ENCODE measurements around the gene PCYOX1L. TPM values are rescaled to one million over a fixed set of nuclear protein-coding genes. Genes with fewer than 3 reads are reported as not detected.

Gene PCYOX1L
- total RNA-seq (2021; fragmentation: NEBNext Ultra II Directional; extraction: Animal tissue kit (Norgen Biotek cat#: 25700)), result 6.8 and 7.9 TPM in 2 replicates
- polyA plus RNA-seq (2011; rRNA removed), result 17.2 and 19.0 TPM in 2 replicates
- polyA plus RNA-seq (2011; cell fraction: cytosol; rRNA removed), result 14.6 TPM
- 26.8 TPM for polyA plus RNA-seq (2011; cell fraction: nucleus; rRNA removed)
- polyA plus RNA-seq (2012, experiment 1 of 2), result 8.6 to 13.2 TPM (median 10.8 TPM) in 4 replicates
- 5.0 TPM for polyA plus RNA-seq (2012, experiment 2 of 2)
- polyA plus RNA-seq (2013, experiment 1 of 2), result 15.8 TPM
- polyA plus RNA-seq (2013, experiment 2 of 2), result 16.5 TPM
- polyA minus RNA-seq (2011; rRNA and poly(A)+ RNA removed), result 13.5 and 14.2 TPM in 2 replicates
- polyA minus RNA-seq (2011; cell fraction: cytosol; rRNA and poly(A)+ RNA removed), result 6.1 TPM
- polyA minus RNA-seq (2011; cell fraction: nucleus; rRNA and poly(A)+ RNA removed), result 10.8 TPM
- long read RNA-seq, experiment 1, full-length matches to known transcripts, result 5 of 9 reads
- long read RNA-seq, experiment 1, partial matches to known transcripts, result 2 of 9 reads
- long read RNA-seq, experiment 1, other reads (novel, unspliced or antisense), result 2 of 9 reads
- long read RNA-seq, experiment 2, result 0 reads

GRCh38 chr5:149357370-149358293 is at the start of gene PCYOX1L:
PCYOX1L (plus strand) TSS chr5:149358046; CDS start chr5:149358069, 23 bp downstream.
- no peak within 1 kb of the TSS; the same call in 1 of the 2 replicates for H2BK5ac ChIP-seq (ENCODE audit: low read depth, low read length)
- peak within 1 kb of the TSS; percentile 74; the same call in 1 of the 2 replicates for H4K8ac ChIP-seq (ENCODE audit: extremely low read depth, insufficient read depth, low read length)
- no peaks in the 10 kb centered on the region for H3K9me3 ChIP-seq (ENCODE audit: insufficient read depth in 2 of 2, low read depth in 1 of 2, low read length in 1 of 2)
- no peak within 1 kb of the TSS for H2AK5ac ChIP-seq (ENCODE audit: low read depth, low read length)
- 6% methylated on average over 32 of the region's 61 CpGs; no CpG with 5 or more reads in 1 of the 2 experiments for WGBS, 2 experiments (ENCODE audit: extremely low coverage in 1 of 2, insufficient coverage in 1 of 2, insufficient read length in 1 of 2, insufficient replicate concordance in 2 of 2, low coverage in 1 of 2, low lambda C conversion rate in 2 of 2, missing lambda C conversion rate in 1 of 2)
- peak within 1 kb of the TSS; percentile 78 for H3K18ac ChIP-seq (ENCODE audit: extremely low read depth, low read length)
- peak within 1 kb of the TSS; percentile 76 for H2AFZ ChIP-seq (ENCODE audit: low read length)
- no peaks in the 10 kb centered on the region; a peak in 1 of 7 replicates for H3K27me3 ChIP-seq (replicated peaks in 1 of 4; ENCODE audit: control insufficient read depth in 3 of 4, extremely low read depth in 1 of 4, insufficient read depth in 3 of 4, low read length in 3 of 4)
- no peak within 1 kb of the TSS for H3K27ac ChIP-seq (ENCODE audit: low read depth, low read length)
- no peak within 1 kb of the TSS for H2BK20ac ChIP-seq (ENCODE audit: low read length)
- no peak within 1 kb of the TSS for H2BK12ac ChIP-seq (ENCODE audit: low read depth, low read length)
- no peak for FAIRE-seq
- H3K14ac ChIP-seq (ENCODE audit: insufficient read length), result no peak within 1 kb of the TSS
- H3K79me2 ChIP-seq (ENCODE audit: control insufficient read depth in 1 of 2, insufficient read depth in 2 of 2, low read length in 2 of 2), result peaks cover 0 to 6% of the 10 kb centered on the region in 2 experiments; a peak in 1 of 4 replicates
- peak within 1 kb of the TSS; percentile 24 for H3K56ac ChIP-seq (replicated peaks; ENCODE audit: insufficient read length, low read depth, low read length)
- peak within 1 kb of the TSS; percentile 21 for H2BK120ac ChIP-seq (replicated peaks; ENCODE audit: low read depth, low read length)
- H3K23ac ChIP-seq (ENCODE audit: insufficient read length), result no peak within 1 kb of the TSS
- ChIA-PET CTCF (ENCODE audit: partially characterized antibody) (interaction anchor here (0.5 to 46.1 kb wide), 8 partner anchors 10 to 261 kb away, joined by 3 to 1310 read pairs (median 5); no protein-coding TSS in a partner anchor), POLR2A (ENCODE audit: partially characterized antibody) (interaction anchor here (0.6 to 5.8 kb wide), 8 partner anchors 10 to 238 kb away, joined by 3 to 72 read pairs (median 4); partner anchors contain the start of genes CSNK1A1 and GRPEL2)
- peaks cover 0 to 6% (median 2%) of the 10 kb centered on the region in 4 experiments; a peak in 5 of 7 replicates for H3K4me1 ChIP-seq (replicated peaks in 1 of 4; ENCODE audit: control insufficient read depth in 3 of 4, insufficient read depth in 4 of 4, low read length in 3 of 4)
- H4K5ac ChIP-seq (ENCODE audit: insufficient read length, low read depth, low read length), result peak within 1 kb of the TSS; percentile 53
- peaks cover 8% of the 10 kb centered on the region for H3K79me1 ChIP-seq (ENCODE audit: low read depth, low read length)
- peak within 1 kb of the TSS; percentile 84 for H3K4ac ChIP-seq (replicated peaks; ENCODE audit: insufficient read length, low read depth, low read length)
- H4K91ac ChIP-seq (replicated peaks; ENCODE audit: insufficient read length, low read length), result peak within 1 kb of the TSS; percentile 85
- peak within 1 kb of the TSS; percentile 86 to 88 for H3K4me2 ChIP-seq (ENCODE audit: insufficient read depth in 1 of 2, low read depth in 2 of 2, low read length in 2 of 2)
- peak within 1 kb of the TSS in 3 of 4 experiments; percentile 48 to 61 (median 55); a peak in 6 of 7 replicates for H3K9ac ChIP-seq (replicated peaks in 1 of 4; ENCODE audit: extremely low read depth in 1 of 4, low read depth in 3 of 4, low read length in 3 of 4)
- peaks cover 1 to 13% of the 10 kb centered on the region in 2 experiments for H4K20me1 ChIP-seq (replicated peaks in 1 of 2; ENCODE audit: control insufficient read depth in 1 of 2, insufficient read depth in 2 of 2, low read length in 2 of 2)
- H3K36me3 ChIP-seq (ENCODE audit: control insufficient read depth in 2 of 4, insufficient read depth in 4 of 4, low read length in 3 of 4), result peaks cover 2 to 29% (median 8%) of the 10 kb centered on the region in 4 experiments; a peak in 5 of 8 replicates
- peak; percentile 87 to 99 for DNase-seq (ENCODE audit: low read depth in 1 of 2, low spot score in 2 of 2)
- peak within 1 kb of the TSS; percentile 68 to 87 (median 76) for H3K4me3 ChIP-seq (ENCODE audit: extremely low read depth in 1 of 4, insufficient read depth in 2 of 4, low read depth in 3 of 4, low read length in 4 of 4)
- no peak within 1 kb of the TSS for H2BK15ac ChIP-seq (ENCODE audit: low read length)
- H3K23me2 ChIP-seq (ENCODE audit: low read depth, low read length), result peaks cover 6% of the 10 kb centered on the region; the same call in 1 of the 2 replicates
- TF ChIP-seq TAF1 (IDR thresholded peaks at IDR 0.05; ENCODE audit: low read depth, low read length) (peak; percentile 53; the same call in 1 of the 2 replicates), POLR2A (IDR thresholded peaks at IDR 0.05; ENCODE audit: control extremely low read depth in 1 of 2, low read depth in 2 of 2, low read length in 2 of 2) (peak in 1 of 2 experiments; percentile 77; a peak in 2 of 3 replicates), SAP30 (IDR thresholded peaks at IDR 0.05; ENCODE audit: insufficient read depth, insufficient replicate concordance, low read length) (no peak), CHD1 (IDR thresholded peaks at IDR 0.05; ENCODE audit: low read depth, low read length) (no peak), PHF8 (conservative IDR thresholded peaks at IDR 0.05; ENCODE audit: low read depth, low read length) (peak; percentile 84), RFX5 (IDR thresholded peaks at IDR 0.05; ENCODE audit: borderline replicate concordance, low read depth, low read length) (no peak)
- TF ChIP-seq, protein P1, sequence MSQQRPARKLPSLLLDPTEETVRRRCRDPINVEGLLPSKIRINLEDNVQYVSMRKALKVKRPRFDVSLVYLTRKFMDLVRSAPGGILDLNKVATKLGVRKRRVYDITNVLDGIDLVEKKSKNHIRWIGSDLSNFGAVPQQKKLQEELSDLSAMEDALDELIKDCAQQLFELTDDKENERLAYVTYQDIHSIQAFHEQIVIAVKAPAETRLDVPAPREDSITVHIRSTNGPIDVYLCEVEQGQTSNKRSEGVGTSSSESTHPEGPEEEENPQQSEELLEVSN (IDR thresholded peaks at IDR 0.05), result peak; percentile 77; the same call in 1 of the 2 replicates
